ENCODE measurements around the gene PMP22. TPM values are rescaled to one million over a fixed set of nuclear protein-coding genes. Genes with fewer than 3 reads are reported as not detected.

Gene PMP22
- total RNA-seq, 1 experiment from 2014 or later, result 1.7 TPM

GRCh38 chr17:15197229-15197628, 67.9 kb downstream of the PMP22 start:
- no peak overlapping the region for H3K27ac Mint-ChIP-seq (ENCODE audit: unreplicated experiment)
- BruUV-seq (replicated peaks), result no TSS peak
- H3K4me1 Mint-ChIP-seq (ENCODE audit: low read depth, unreplicated experiment), result no peaks in the 10 kb centered on the region
- H3K4me3 Mint-ChIP-seq (ENCODE audit: low read depth, unreplicated experiment), result no peak overlapping the region
- H3K36me3 Mint-ChIP-seq (ENCODE audit: insufficient read depth, unreplicated experiment), result no peaks in the 10 kb centered on the region
- CTCF ChIA-PET, result no interaction called here
- peaks cover 10% of the 10 kb centered on the region for H3K9me3 Mint-ChIP-seq (ENCODE audit: low read depth, unreplicated experiment)
- no peak for TF ChIP-seq CTCF (IDR thresholded peaks at IDR 0.05; ENCODE audit: unreplicated experiment)
- no peak for DNase-seq
- intact Hi-C loops (cut with micrococcal nuclease; ENCODE audit: unreplicated experiment), result no loop called here
- peaks cover 13% of the 10 kb centered on the region for H3K27me3 Mint-ChIP-seq (ENCODE audit: unreplicated experiment)

- DNase-seq, result no peak
- H3K27ac Mint-ChIP-seq (ENCODE audit: unreplicated experiment), result no peak overlapping the region
- H3K4me1 Mint-ChIP-seq (ENCODE audit: low read depth, unreplicated experiment), result no peaks in the 10 kb centered on the region
- peaks cover 13% of the 10 kb centered on the region for H3K27me3 Mint-ChIP-seq (ENCODE audit: unreplicated experiment)
- H3K36me3 Mint-ChIP-seq (ENCODE audit: insufficient read depth, unreplicated experiment), result no peaks in the 10 kb centered on the region
- intact Hi-C loops (cut with micrococcal nuclease; ENCODE audit: unreplicated experiment), result no loop called here
- no TSS peak for BruUV-seq (replicated peaks)
- peaks cover 6% of the 10 kb centered on the region for H3K9me3 Mint-ChIP-seq (ENCODE audit: low read depth, unreplicated experiment)
- H3K4me3 Mint-ChIP-seq (ENCODE audit: low read depth, unreplicated experiment), result no peak overlapping the region
- TF ChIP-seq CTCF (IDR thresholded peaks at IDR 0.05; ENCODE audit: unreplicated experiment), result no peak
- CTCF ChIA-PET, result no interaction called here
These were observed 70.3 kb downstream of the PMP22 start for GRCh38 chr17:15194859-15195277.

GRCh38 chr17:15185625-15185991, 79.5 kb downstream of the PMP22 start:
- Mint-ChIP-seq H3K27me3 (ENCODE audit: unreplicated experiment) (no peaks in the 10 kb centered on the region), H3K9me3 (ENCODE audit: low read depth, unreplicated experiment) (no peaks in the 10 kb centered on the region), H3K36me3 (ENCODE audit: insufficient read depth, unreplicated experiment) (no peaks in the 10 kb centered on the region), H3K27ac (ENCODE audit: unreplicated experiment) (no peak overlapping the region), H3K4me1 (ENCODE audit: low read depth, unreplicated experiment) (no peaks in the 10 kb centered on the region), H3K4me3 (ENCODE audit: low read depth, unreplicated experiment) (no peak overlapping the region)
- intact Hi-C loops (cut with micrococcal nuclease; ENCODE audit: unreplicated experiment), result no loop called here
- no TSS peak for BruUV-seq (replicated peaks)
- CTCF ChIA-PET, result no interaction called here
- no peak for DNase-seq
- no peak for TF ChIP-seq CTCF (IDR thresholded peaks at IDR 0.05; ENCODE audit: unreplicated experiment)

GRCh38 chr17:15184872-15185624, 80.1 kb downstream of the PMP22 start:
- Mint-ChIP-seq H3K36me3 (ENCODE audit: insufficient read depth, unreplicated experiment) (no peaks in the 10 kb centered on the region), H3K27ac (ENCODE audit: unreplicated experiment) (no peak overlapping the region), H3K4me1 (ENCODE audit: low read depth, unreplicated experiment) (no peaks in the 10 kb centered on the region), H3K4me3 (ENCODE audit: low read depth, unreplicated experiment) (no peak overlapping the region), H3K9me3 (ENCODE audit: low read depth, unreplicated experiment) (no peaks in the 10 kb centered on the region), H3K27me3 (ENCODE audit: unreplicated experiment) (no peaks in the 10 kb centered on the region)
- BruUV-seq (replicated peaks), result no TSS peak
- intact Hi-C loops (cut with micrococcal nuclease; ENCODE audit: unreplicated experiment), result no loop called here
- CTCF ChIA-PET, result no interaction called here
- no peak for DNase-seq
- TF ChIP-seq CTCF (IDR thresholded peaks at IDR 0.05; ENCODE audit: unreplicated experiment), result no peak
